Adrenal gland (tissue), 19 donors: Measurements from ENCODE around the gene GPR50. TPM values are rescaled to one million over a fixed set of nuclear protein-coding genes. Genes with fewer than 3 reads are reported as not detected.

ENCODE experiments used
- DNase-seq, 7 donors: peaks; one replicate each; pipeline ENCODE4 v3.0.0-alpha.2; 2019 to 2020
- H3K27ac ChIP-seq, 5 donors: fragments of 200-600 bp; sonication (generic) in 4 of 5; 1 replicate in 3 of 5; 2 replicates in 2 of 5; pipeline versions ENCODE4 v1.5.1 to v1.8.0; 2016 to 2020; ENCODE audit warnings: mild to moderate bottlenecking in 1 of 5
- H3K27me3 ChIP-seq: fragments of 200-600 bp; 2 replicates; pipeline ENCODE4 v1.8.0; 2021
- H3K36me3 ChIP-seq, 2 donors: fragments of 200-600 bp; replicated peaks in 1 of 2; 1 replicate in 1 of 2; 2 replicates in 1 of 2; pipeline versions ENCODE4 v1.5.1 to v1.8.0; 2018 to 2022
- H3K4me1 ChIP-seq, 2 donors: fragments of 200-600 bp; replicated peaks in 1 of 2; 1 replicate in 1 of 2; 2 replicates in 1 of 2; pipeline versions ENCODE4 v1.5.1 to v1.8.0; 2018 to 2021
- H3K4me3 ChIP-seq, 4 donors: fragments of 200-600 bp; sonication (generic) in 3 of 4; one replicate each; pipeline ENCODE4 v1.5.1; 2016 to 2018
- H3K9me3 ChIP-seq, 3 donors: fragments of 200-600 bp; sonication (generic) in 1 of 3; replicated peaks in 1 of 3; 1 replicate in 2 of 3; 2 replicates in 1 of 3; pipeline versions ENCODE4 v1.5.1 to v1.8.0; 2016 to 2021
- POLR2A ChIP-seq, 2 donors: fragments of 450-650 bp; IDR thresholded peaks; one replicate each; pipeline ENCODE4 v1.6.1; 2017; ENCODE audit warnings: antibody characterized with exemption in 2 of 2, mild to moderate bottlenecking in 2 of 2, moderate library complexity in 1 of 2
- WGBS, 4 donors: extraction: QIAGEN DNeasy Blood & Tissue Kit in 2 of 4; methylation state at CpG; one replicate each; pipeline versions ENCODE4 v1.1.5 to v1.1.7; 2013 to 2017; 5-methylcytosine and 5-hydroxymethylcytosine counted together
- intact Hi-C, 2 donors: fragments of 100-400 bp; cut with DNase I; formaldehyde crosslinking; loops; one replicate each; pipeline versions ENCODE4 v1.14.1 to v1.15.0; 2022 to 2023
- long read RNA-seq, 10 donors: library from polyadenylated mRNA in 3 of 10; unstranded in 2 of 10; stranded (forward) in 1 of 10; transcript quantifications; one replicate each; pipeline ENCODE4 v2.0.0 and lab custom pipeline, GENCODE V29; 2021 to 2026
- polyA plus RNA-seq, 3 donors: library from polyadenylated mRNA; stranded (reverse); fragments of 200-250 nt in 2 of 3; fragments of 350-450 nt in 1 of 3; fragmentation: Illumina TruSeq in 1 of 3; extraction: RNeasy Lipid Tissue Mini Kit (QIAGEN cat#74804) in 1 of 3; gene quantifications; one replicate each; pipeline ENCODE4 v1.2.3, GENCODE V29; 2013 to 2014
- total RNA-seq, 9 donors: library from RNA; depleted of rRNA in 4 of 9; stranded (reverse); fragments of >200 nt in 4 of 9; fragments of 120-200 nt in 1 of 9; fragmentation: NEBNext Ultra II Directional in 1 of 9; extraction: Animal tissue kit (Norgen Biotek cat#: 25700) in 1 of 9; gene quantifications; one replicate each; pipeline versions ENCODE4 v1.1.0 to v1.2.4, GENCODE V29; 2013 to 2023
- TF ChIP-seq, protein P1 (sequence below), 6 experiments: fragments of 450-650 bp in 4 of 6; fragments of 200-600 bp in 2 of 6; sonication (generic) in 1 of 6; IDR thresholded peaks; 1 replicate in 5 of 6; 2 replicates in 1 of 6; pipeline versions ENCODE4 v1.5.1 to v1.8.0; 2016 to 2021; ENCODE audit warnings: antibody characterized with exemption in 6 of 6, mild to moderate bottlenecking in 2 of 6, moderate library complexity in 1 of 6
- donor health status: healthy with polysubstance abuse.
- donor health status: Bipolar disorder and iron deficiency.
- donor health status: DM: yes; HTN: yes; CAD: no.
- donor health status: DM: no; HTN: no; CAD: no.
- donor health status: DM: no; HTN: no; CAD: no.
- donor health status: DM: yes; HTN: yes; CAD: no.

The GPR50 gene
- total RNA-seq = under 1 TPM in 1 of 9 donors, not detected in 8; 0.06 TPM
- polyA plus RNA-seq = under 1 TPM in 1 of 3 donors, not detected in 2; 0.40 TPM
- long read RNA-seq, donor 1 = 0 reads
- long read RNA-seq, donor 2 = 0 reads
- long read RNA-seq, donor 3 = 0 reads
- long read RNA-seq, donor 4 = 0 reads
- long read RNA-seq, donor 5 = 0 reads
- long read RNA-seq, donor 6 = 0 reads
- long read RNA-seq, donor 7 = 0 reads
- long read RNA-seq, donor 8 = 0 reads
- long read RNA-seq, donor 9 = 0 reads
- long read RNA-seq, donor 10 = 0 reads

DNA sequence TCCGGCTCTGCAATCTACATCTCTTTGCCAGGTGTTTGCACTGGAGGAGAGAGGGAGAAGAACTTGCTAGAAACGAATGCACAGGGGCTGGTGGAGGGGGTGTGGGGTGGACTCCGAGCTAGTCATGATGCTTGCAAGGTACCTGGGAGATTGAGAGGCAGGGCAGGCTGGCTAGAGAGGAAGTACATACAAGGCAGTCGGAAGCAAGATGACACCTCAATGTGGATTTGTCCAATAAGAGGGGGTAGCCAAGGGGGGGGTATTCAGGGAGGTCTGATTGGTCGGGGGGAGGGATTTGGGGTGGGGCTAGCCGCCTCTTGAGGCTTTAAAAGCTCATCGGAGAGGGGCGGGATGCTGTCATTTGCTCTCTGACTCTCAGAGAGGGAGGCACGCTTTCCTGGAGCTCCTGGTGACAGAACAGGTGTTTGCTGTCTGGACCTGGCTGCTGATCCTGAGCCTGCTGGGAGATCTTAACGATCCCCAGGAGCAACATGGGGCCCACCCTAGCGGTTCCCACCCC lies at the start of gene GPR50:
TSS of gene GPR50 (plus strand) at position 354 of the 520 bp plus-strand sequence. CDS start at position 492, 138 bp downstream.
- TF ChIP-seq, protein P1, sequence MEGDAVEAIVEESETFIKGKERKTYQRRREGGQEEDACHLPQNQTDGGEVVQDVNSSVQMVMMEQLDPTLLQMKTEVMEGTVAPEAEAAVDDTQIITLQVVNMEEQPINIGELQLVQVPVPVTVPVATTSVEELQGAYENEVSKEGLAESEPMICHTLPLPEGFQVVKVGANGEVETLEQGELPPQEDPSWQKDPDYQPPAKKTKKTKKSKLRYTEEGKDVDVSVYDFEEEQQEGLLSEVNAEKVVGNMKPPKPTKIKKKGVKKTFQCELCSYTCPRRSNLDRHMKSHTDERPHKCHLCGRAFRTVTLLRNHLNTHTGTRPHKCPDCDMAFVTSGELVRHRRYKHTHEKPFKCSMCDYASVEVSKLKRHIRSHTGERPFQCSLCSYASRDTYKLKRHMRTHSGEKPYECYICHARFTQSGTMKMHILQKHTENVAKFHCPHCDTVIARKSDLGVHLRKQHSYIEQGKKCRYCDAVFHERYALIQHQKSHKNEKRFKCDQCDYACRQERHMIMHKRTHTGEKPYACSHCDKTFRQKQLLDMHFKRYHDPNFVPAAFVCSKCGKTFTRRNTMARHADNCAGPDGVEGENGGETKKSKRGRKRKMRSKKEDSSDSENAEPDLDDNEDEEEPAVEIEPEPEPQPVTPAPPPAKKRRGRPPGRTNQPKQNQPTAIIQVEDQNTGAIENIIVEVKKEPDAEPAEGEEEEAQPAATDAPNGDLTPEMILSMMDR (IDR thresholded peaks at IDR 0.05) = no peak
- TF ChIP-seq POLR2A (IDR thresholded peaks at IDR 0.05) = no peak
- Histone ChIP-seq H3K4me1 (no peaks in the 10 kb centered on the region), H3K4me3 (no peak within 1 kb of the TSS), H3K36me3 (no peaks in the 10 kb centered on the region), H3K27ac (no peak within 1 kb of the TSS), H3K27me3 (peaks cover 44% of the 10 kb centered on the region), H3K9me3 (no peaks in the 10 kb centered on the region)
- intact Hi-C loops = no loop called here
- no peak for DNase-seq
- 58 to 71% (median 62%) methylated on average over 2 to 11 of the region's 11 CpGs for WGBS, 4 donors

DNA sequence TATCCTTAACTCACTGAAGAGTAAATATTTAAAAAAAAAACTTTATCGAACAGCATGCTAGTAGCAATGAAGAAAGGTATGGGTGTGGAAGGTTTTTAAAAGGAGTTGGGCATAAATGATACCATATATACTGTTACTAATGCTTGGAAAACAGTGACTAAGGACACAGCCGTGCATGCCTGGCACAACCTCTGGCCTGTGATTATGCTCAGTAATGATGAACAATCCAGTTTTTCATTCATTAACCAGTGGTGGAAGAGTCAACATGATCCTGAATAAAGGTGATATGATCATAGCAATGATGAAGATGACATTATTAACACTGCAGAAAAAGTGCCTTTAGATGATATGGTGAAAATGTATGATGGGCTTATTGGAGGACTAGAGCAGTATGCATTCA lies 43.9 kb upstream of the GPR50 start:
- Histone ChIP-seq H3K27me3 (no peaks in the 10 kb centered on the region), H3K27ac (no peak overlapping the region), H3K36me3 (no peaks in the 10 kb centered on the region), H3K4me3 (no peak overlapping the region), H3K9me3 (no peaks in the 10 kb centered on the region), H3K4me1 (no peaks in the 10 kb centered on the region)
- 71 to 90% (median 84%) methylated on average over 2 of the region's 2 CpGs for WGBS, 4 donors
- TF ChIP-seq, protein P1 (IDR thresholded peaks at IDR 0.05) = no peak
- no peak for TF ChIP-seq POLR2A (IDR thresholded peaks at IDR 0.05)
- intact Hi-C loops = no loop called here
- no peak for DNase-seq

DNA sequence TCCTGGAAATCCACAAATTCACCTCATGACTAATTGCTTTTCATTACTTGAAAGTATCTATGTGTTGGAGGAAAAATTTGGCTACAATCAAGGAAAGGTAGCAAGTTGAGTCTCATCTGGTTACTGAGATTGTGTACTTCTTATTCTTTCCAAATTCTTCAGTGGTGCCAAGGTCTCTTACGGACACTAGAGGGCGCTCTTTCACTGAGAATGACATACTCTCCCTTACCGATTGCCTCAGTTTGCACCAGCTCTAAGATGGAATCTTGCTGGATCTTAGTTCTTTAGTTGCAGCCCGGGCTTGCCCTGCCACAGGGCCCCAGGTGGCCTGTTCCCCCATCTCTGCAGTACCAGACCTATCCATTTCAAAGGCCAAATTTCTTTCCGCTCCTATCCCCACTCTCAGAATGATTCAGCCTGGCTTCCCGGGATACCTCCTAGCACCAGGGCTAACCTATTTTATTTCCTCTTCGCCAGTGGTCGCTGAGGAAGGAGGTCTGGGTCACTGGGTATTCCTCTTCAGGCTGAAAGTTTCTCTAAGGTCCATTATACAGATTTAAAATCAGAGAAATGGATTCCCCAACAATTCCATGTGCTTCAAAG lies 24.6 kb upstream of the GPR50 start:
- intact Hi-C loops = loop anchor here in 1 of 2 donors (5.0 kb wide), 2 partner anchors 206 to 531 kb away; no protein-coding TSS in a partner anchor
- H3K4me3 ChIP-seq = no peak overlapping the region
- WGBS, 4 donors = 28 to 34% (median 28%) methylated on average over 7 to 8 of the region's 8 CpGs
- TF ChIP-seq POLR2A (IDR thresholded peaks at IDR 0.05) = no peak
- TF ChIP-seq, protein P1 (IDR thresholded peaks at IDR 0.05) = peak; percentile 59 to 88 (median 78)
- peaks cover 4% of the 10 kb centered on the region for H3K27me3 ChIP-seq
- DNase-seq = peak; percentile 15 to 52 (median 28)
- no peak overlapping the region for H3K27ac ChIP-seq
- no peaks in the 10 kb centered on the region for H3K9me3 ChIP-seq
- H3K36me3 ChIP-seq = no peaks in the 10 kb centered on the region
- no peaks in the 10 kb centered on the region for H3K4me1 ChIP-seq

GRCh38 chrX:151153086-151153485 lies 23.3 kb upstream of the GPR50 start:
- Histone ChIP-seq H3K4me1 (no peaks in the 10 kb centered on the region), H3K36me3 (no peaks in the 10 kb centered on the region), H3K27ac (no peak overlapping the region), H3K27me3 (no peaks in the 10 kb centered on the region), H3K9me3 (no peaks in the 10 kb centered on the region), H3K4me3 (no peak overlapping the region)
- intact Hi-C loops = loop anchor here in 1 of 2 donors (5.0 kb wide), 2 partner anchors 204 to 529 kb away; no protein-coding TSS in a partner anchor
- TF ChIP-seq, protein P1 (IDR thresholded peaks at IDR 0.05) = peak in 2 of 6 experiments; percentile 11 to 13
- TF ChIP-seq POLR2A (IDR thresholded peaks at IDR 0.05) = no peak
- DNase-seq = peak in 1 of 7 donors; percentile 1
- WGBS, 4 donors = 0 to 27% (median 17%) methylated on average over 1 to 9 of the region's 9 CpGs
